GM12878 (cell line): ENCODE measurements around the gene PUSL1. TPM values are rescaled to one million over a fixed set of nuclear protein-coding genes. Genes with fewer than 3 reads are reported as not detected.

Experiments
- ATAC-seq: fragments of 200-7000 bp; cut with Tn5 transposase; 3 replicates; pipeline ENCODE4 v1.9.1; 2020; ENCODE audit warnings: mild to moderate bottlenecking, moderate library complexity
- BruUV-seq: library from RNA; stranded (reverse); fragments of 400-500 nt; replicated peaks from 2 replicates; lab custom pipeline; 2021; lab: Mats Ljungman, UMichigan
- CTCF ChIA-PET: fragments of 300-600 bp; sonication (Branson Sonifier 250); formaldehyde crosslinking; extraction: SDS; loops from one replicate; lab custom pipeline; 2021; ENCODE audit warnings: inconsistent platforms; lab: Yijun Ruan, JAX
- POLR2A ChIA-PET: fragments of 350-600 bp; formaldehyde crosslinking; extraction: SDS; loops from one replicate; lab custom pipeline; 2021; ENCODE audit warnings: inconsistent platforms; lab: Charles Lee
- RAD21 ChIA-PET: fragments of 300-600 bp; sonication (Branson Sonifier 250); formaldehyde crosslinking; loops from one replicate; lab custom pipeline; 2023; ENCODE audit warnings: antibody characterized with exemption; ENCODE audit not compliant: unreplicated experiment; lab: Charles Lee
- SMC1A ChIA-PET: fragments of 300-600 bp; sonication (Branson Sonifier 250); formaldehyde crosslinking; loops from one replicate; lab custom pipeline; 2023; ENCODE audit not compliant: unreplicated experiment, uncharacterized antibody; lab: Charles Lee
- DNase-seq: peaks from one replicate; pipeline ENCODE4 v3.0.0-alpha.2; 2011; ENCODE audit warnings: low read depth, low spot score
- FAIRE-seq: peaks from 3 replicates; lab custom pipeline; 2011; peaks lifted over from hg19 to GRCh38; lab: Jason Lieb, UNC
- H2AFZ ChIP-seq: 2 replicates; pipeline ENCODE4 v1.6.0; 2011; ENCODE audit warnings: low read depth, low read length, control low read depth; ENCODE audit not compliant: control insufficient read depth
- H3K27ac ChIP-seq: 2 replicates; pipeline ENCODE4 v1.5.1; 2011; ENCODE audit warnings: control low read depth; ENCODE audit not compliant: control insufficient read depth, insufficient read depth
- H3K27me3 ChIP-seq, 2 experiments: replicated peaks in 1 of 2; 2 replicates each; pipeline versions ENCODE4 v1.6.0 to v1.6.1; 2011; ENCODE audit warnings: low read length in 1 of 2; ENCODE audit not compliant: control insufficient read depth in 2 of 2, insufficient read depth in 2 of 2
- H3K36me3 ChIP-seq, 2 experiments: 2 replicates each; pipeline ENCODE4 v1.5.1; 2011; ENCODE audit warnings: low read length in 1 of 2; ENCODE audit not compliant: control insufficient read depth in 2 of 2, insufficient read depth in 2 of 2
- H3K4me1 ChIP-seq: 2 replicates; pipeline ENCODE4 v1.6.1; 2011; ENCODE audit warnings: mild to moderate bottlenecking, low read length, moderate library complexity, mixed read lengths; ENCODE audit not compliant: control insufficient read depth, insufficient read depth
- H3K4me2 ChIP-seq: 2 replicates; pipeline ENCODE4 v1.6.0; 2011; ENCODE audit warnings: control low read depth; ENCODE audit not compliant: control insufficient read depth, insufficient read depth
- H3K4me3 ChIP-seq: fragments of 200-600 bp; sonication (generic); 2 replicates; pipeline ENCODE4 v1.5.1; 2016
- H3K79me2 ChIP-seq: 2 replicates; pipeline ENCODE4 v1.6.0; 2011; ENCODE audit warnings: low read length; ENCODE audit not compliant: control insufficient read depth, insufficient read depth
- H3K9ac ChIP-seq: 2 replicates; pipeline ENCODE4 v1.8.0; 2011; ENCODE audit warnings: low read length, control low read depth, mixed read lengths; ENCODE audit not compliant: control insufficient read depth, insufficient read depth
- H3K9me3 ChIP-seq: replicated peaks from 3 replicates; pipeline ENCODE4 v1.5.1; 2011; ENCODE audit warnings: mild to moderate bottlenecking, low read length; ENCODE audit not compliant: control insufficient read depth, insufficient read depth
- H4K20me1 ChIP-seq: 2 replicates; pipeline ENCODE4 v1.6.0; 2011; ENCODE audit not compliant: control insufficient read depth, insufficient read depth
- ASH2L ChIP-seq: fragments of 300-600, 200-600 bp; sonication (generic); IDR thresholded peaks from 2 replicates; pipeline ENCODE4 v1.6.1; 2017; ENCODE audit warnings: low read depth, mild to moderate bottlenecking, borderline replicate concordance
- BCLAF1 ChIP-seq: fragments of 450-650 bp; IDR thresholded peaks from 2 replicates; pipeline ENCODE4 v1.6.1; 2017; ENCODE audit warnings: antibody characterized with exemption, mild to moderate bottlenecking, moderate library complexity
- BRCA1 ChIP-seq: IDR thresholded peaks from 2 replicates; pipeline ENCODE4 v1.6.1; 2011; ENCODE audit warnings: low read depth, low read length, improper control_type of control experiment
- CEBPB ChIP-seq, 2 experiments: fragments of 150-350 bp in 1 of 2; IDR thresholded peaks; 2 replicates each; pipeline ENCODE4 v1.6.1; 2012 to 2014; ENCODE audit warnings: low read depth in 2 of 2, low read length in 2 of 2, borderline replicate concordance in 1 of 2, inconsistent platforms in 1 of 2
- MTA2 ChIP-seq: fragments of 450-650 bp; IDR thresholded peaks from 2 replicates; pipeline ENCODE4 v1.6.1; 2016; ENCODE audit warnings: low read depth, mild to moderate bottlenecking, moderate library complexity
- SP1 ChIP-seq: IDR thresholded peaks from one replicate; pipeline ENCODE4 v1.6.1; 2011; ENCODE audit warnings: low read depth, low read length
- TBL1XR1 ChIP-seq: IDR thresholded peaks from 2 replicates; pipeline ENCODE4 v1.6.1; 2012; ENCODE audit warnings: low read depth, low read length, improper control_type of control experiment
- TCF7 ChIP-seq: IDR thresholded peaks from 2 replicates; pipeline ENCODE4 v1.6.1; 2014; ENCODE audit warnings: antibody characterized with exemption, borderline replicate concordance
- ZNF207 ChIP-seq: fragments of 450-650 bp; IDR thresholded peaks from 2 replicates; pipeline ENCODE4 v1.6.1; 2014; ENCODE audit warnings: antibody characterized with exemption, mild to moderate bottlenecking, borderline replicate concordance
- ZZZ3 ChIP-seq: IDR thresholded peaks from 2 replicates; pipeline ENCODE4 v1.6.1; 2011; ENCODE audit warnings: low read depth; ENCODE audit not compliant: control insufficient read depth, insufficient read length
- WGBS: methylation state at CpG from one replicate; pipeline ENCODE4 v1.1.6; 2016; ENCODE audit warnings: low lambda C conversion rate; ENCODE audit not compliant: insufficient replicate concordance, insufficient coverage; ENCODE audit errors: missing lambda C conversion rate; 5-methylcytosine and 5-hydroxymethylcytosine counted together
- in situ Hi-C: fragments of 300-500 bp; cut with MboI; formaldehyde crosslinking; loops from 9 replicates; pipeline ENCODE4 v1.14.3; 2018; ENCODE audit warnings: mixed read lengths
- intact Hi-C: fragments of 100-400 bp; cut with micrococcal nuclease; formaldehyde crosslinking; loops from one replicate; pipeline ENCODE4 v1.14.2; 2022; ENCODE audit not compliant: unreplicated experiment
- polyA plus RNA-seq, 11 experiments: library from polyadenylated mRNA; depleted of rRNA in 4 of 11; unstranded in 6 of 11; stranded (reverse) in 5 of 11; fragments of >200 nt; fragmentation: Nextera tagmentation in 4 of 11; fragmentation: Illumina TruSeq in 1 of 11; extraction: Ambion mirVana in 4 of 11; extraction: Trizol in 1 of 11; gene quantifications; 1 replicate in 1 of 11; 2 replicates in 10 of 11; pipeline versions ENCODE4 v1.2.1 to v1.2.3, GENCODE V29; 2011 to 2016; ENCODE audit warnings: inconsistent platforms in 2 of 11, missing spikeins in 2 of 11, low read depth in 1 of 11
- total RNA-seq, 4 experiments: library from RNA; depleted of rRNA in 3 of 4; stranded (reverse); fragments of >200 nt in 3 of 4; fragmentation: Illumina TruSeq in 1 of 4; extraction: Trizol in 1 of 4; gene quantifications; 2 replicates each; pipeline versions ENCODE4 v1.2.1 to v1.2.3, GENCODE V29; 2013 to 2021
- TF ChIP-seq, protein P1 (sequence below): fragments of 450-650 bp; IDR thresholded peaks from 2 replicates; pipeline ENCODE4 v1.6.1; 2018; ENCODE audit warnings: borderline replicate concordance, mild to moderate bottlenecking; ENCODE audit not compliant: partially characterized antibody
- TF ChIP-seq, protein P2 (sequence below): fragments of 450-650 bp; IDR thresholded peaks from 2 replicates; pipeline ENCODE4 v1.6.1; 2017; ENCODE audit warnings: mild to moderate bottlenecking, moderate library complexity
- TF ChIP-seq, protein P3 (sequence below): IDR thresholded peaks from 2 replicates; pipeline ENCODE4 v1.6.1; 2012; ENCODE audit warnings: low read depth, low read length, improper control_type of control experiment

Gene PUSL1
- total and polyA plus RNA-seq, 10 of the 15 experiments (the other 5 are each of a cell fraction or from before 2014, with no cell fraction given), result 0.16 to 28.4 (median 15.1) TPM

GRCh38 chr1:1291023-1291528, 17.3 kb upstream of the PUSL1 start:
- no peaks in the 10 kb centered on the region for H4K20me1 ChIP-seq
- H3K9me3 ChIP-seq, result no peaks in the 10 kb centered on the region
- ATAC-seq, result no peak
- DNase-seq, result no peak
- ChIA-PET POLR2A (interaction anchor here (1.2 kb wide), 1 partner anchor 40 kb away, joined by 4 read pairs; no protein-coding TSS in a partner anchor), SMC1A (interaction anchor here (1.0 to 2.8 kb wide), 6 partner anchors 8 to 306 kb away, joined by 3 to 23 read pairs (median 4); no protein-coding TSS in a partner anchor), CTCF (interaction anchor here (1.0 to 2.7 kb wide), 14 partner anchors 17 to 385 kb away, joined by 3 to 57 read pairs (median 4); partner anchors contain the start of gene UBE2J2), RAD21 (interaction anchor here (1.1 to 3.1 kb wide), 11 partner anchors 14 to 308 kb away, joined by 3 to 63 read pairs (median 4); partner anchors contain the start of gene C1orf159)
- in situ Hi-C loops, result no loop called here
- no TSS peak for BruUV-seq
- intact Hi-C loops, result loop anchor here (2.0 kb wide), 2 partner anchors 168 to 258 kb away; no protein-coding TSS in a partner anchor
- 70% methylated on average over 27 of the region's 28 CpGs for WGBS
- no peak overlapping the region for H3K4me3 ChIP-seq
- no peak overlapping the region for H3K27ac ChIP-seq
- no peaks in the 10 kb centered on the region for H3K27me3 ChIP-seq
- H3K4me2 ChIP-seq, result no peak overlapping the region
- no peak overlapping the region for H2AFZ ChIP-seq
- H3K36me3 ChIP-seq, result no peaks in the 10 kb centered on the region
- H3K9ac ChIP-seq, result no peak overlapping the region
- no peaks in the 10 kb centered on the region for H3K4me1 ChIP-seq
- H3K79me2 ChIP-seq, result no peaks in the 10 kb centered on the region
- FAIRE-seq, result no peak
- TF ChIP-seq ASH2L (no peak), ZNF207 (no peak), BRCA1 (no peak), SP1 (no peak), BCLAF1 (no peak), MTA2 (no peak), CEBPB (IDR thresholded peaks at IDR 0.05; ENCODE audit: borderline replicate concordance in 1 of 2, low read depth in 2 of 2, low read length in 2 of 2) (no peak), TCF7 (no peak), ZZZ3 (no peak), TBL1XR1 (no peak)
- TF ChIP-seq, protein P1, sequence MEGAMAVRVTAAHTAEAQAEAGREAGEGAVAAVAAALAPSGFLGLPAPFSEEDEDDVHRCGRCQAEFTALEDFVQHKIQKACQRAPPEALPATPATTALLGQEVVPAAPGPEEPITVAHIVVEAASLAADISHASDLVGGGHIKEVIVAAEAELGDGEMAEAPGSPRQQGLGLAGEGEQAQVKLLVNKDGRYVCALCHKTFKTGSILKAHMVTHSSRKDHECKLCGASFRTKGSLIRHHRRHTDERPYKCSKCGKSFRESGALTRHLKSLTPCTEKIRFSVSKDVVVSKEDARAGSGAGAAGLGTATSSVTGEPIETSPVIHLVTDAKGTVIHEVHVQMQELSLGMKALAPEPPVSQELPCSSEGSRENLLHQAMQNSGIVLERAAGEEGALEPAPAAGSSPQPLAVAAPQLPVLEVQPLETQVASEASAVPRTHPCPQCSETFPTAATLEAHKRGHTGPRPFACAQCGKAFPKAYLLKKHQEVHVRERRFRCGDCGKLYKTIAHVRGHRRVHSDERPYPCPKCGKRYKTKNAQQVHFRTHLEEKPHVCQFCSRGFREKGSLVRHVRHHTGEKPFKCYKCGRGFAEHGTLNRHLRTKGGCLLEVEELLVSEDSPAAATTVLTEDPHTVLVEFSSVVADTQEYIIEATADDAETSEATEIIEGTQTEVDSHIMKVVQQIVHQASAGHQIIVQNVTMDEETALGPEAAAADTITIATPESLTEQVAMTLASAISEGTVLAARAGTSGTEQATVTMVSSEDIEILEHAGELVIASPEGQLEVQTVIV, result no peak
- TF ChIP-seq, protein P2, sequence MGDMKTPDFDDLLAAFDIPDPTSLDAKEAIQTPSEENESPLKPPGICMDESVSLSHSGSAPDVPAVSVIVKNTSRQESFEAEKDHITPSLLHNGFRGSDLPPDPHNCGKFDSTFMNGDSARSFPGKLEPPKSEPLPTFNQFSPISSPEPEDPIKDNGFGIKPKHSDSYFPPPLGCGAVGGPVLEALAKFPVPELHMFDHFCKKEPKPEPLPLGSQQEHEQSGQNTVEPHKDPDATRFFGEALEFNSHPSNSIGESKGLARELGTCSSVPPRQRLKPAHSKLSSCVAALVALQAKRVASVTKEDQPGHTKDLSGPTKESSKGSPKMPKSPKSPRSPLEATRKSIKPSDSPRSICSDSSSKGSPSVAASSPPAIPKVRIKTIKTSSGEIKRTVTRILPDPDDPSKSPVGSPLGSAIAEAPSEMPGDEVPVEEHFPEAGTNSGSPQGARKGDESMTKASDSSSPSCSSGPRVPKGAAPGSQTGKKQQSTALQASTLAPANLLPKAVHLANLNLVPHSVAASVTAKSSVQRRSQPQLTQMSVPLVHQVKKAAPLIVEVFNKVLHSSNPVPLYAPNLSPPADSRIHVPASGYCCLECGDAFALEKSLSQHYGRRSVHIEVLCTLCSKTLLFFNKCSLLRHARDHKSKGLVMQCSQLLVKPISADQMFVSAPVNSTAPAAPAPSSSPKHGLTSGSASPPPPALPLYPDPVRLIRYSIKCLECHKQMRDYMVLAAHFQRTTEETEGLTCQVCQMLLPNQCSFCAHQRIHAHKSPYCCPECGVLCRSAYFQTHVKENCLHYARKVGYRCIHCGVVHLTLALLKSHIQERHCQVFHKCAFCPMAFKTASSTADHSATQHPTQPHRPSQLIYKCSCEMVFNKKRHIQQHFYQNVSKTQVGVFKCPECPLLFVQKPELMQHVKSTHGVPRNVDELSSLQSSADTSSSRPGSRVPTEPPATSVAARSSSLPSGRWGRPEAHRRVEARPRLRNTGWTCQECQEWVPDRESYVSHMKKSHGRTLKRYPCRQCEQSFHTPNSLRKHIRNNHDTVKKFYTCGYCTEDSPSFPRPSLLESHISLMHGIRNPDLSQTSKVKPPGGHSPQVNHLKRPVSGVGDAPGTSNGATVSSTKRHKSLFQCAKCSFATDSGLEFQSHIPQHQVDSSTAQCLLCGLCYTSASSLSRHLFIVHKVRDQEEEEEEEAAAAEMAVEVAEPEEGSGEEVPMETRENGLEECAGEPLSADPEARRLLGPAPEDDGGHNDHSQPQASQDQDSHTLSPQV, result no peak
- TF ChIP-seq, protein P3, sequence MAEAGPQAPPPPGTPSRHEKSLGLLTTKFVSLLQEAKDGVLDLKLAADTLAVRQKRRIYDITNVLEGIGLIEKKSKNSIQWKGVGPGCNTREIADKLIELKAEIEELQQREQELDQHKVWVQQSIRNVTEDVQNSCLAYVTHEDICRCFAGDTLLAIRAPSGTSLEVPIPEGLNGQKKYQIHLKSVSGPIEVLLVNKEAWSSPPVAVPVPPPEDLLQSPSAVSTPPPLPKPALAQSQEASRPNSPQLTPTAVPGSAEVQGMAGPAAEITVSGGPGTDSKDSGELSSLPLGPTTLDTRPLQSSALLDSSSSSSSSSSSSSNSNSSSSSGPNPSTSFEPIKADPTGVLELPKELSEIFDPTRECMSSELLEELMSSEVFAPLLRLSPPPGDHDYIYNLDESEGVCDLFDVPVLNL, result no peak
